ENCODE results near the gene ADIPOQ. TPM values are rescaled to one million over a fixed set of nuclear protein-coding genes. Genes with fewer than 3 reads are reported as not detected.

Gene ADIPOQ
- total and polyA plus RNA-seq, 2 of the 13 experiments (the other 11 are each of a cell fraction or from before 2014, with no cell fraction given) = not detected

GRCh38 chr3:186883686-186884058 is 41.2 kb downstream of the ADIPOQ start:
- CTCF ChIA-PET (ENCODE audit: low intra/inter-chr PET ratio, low total read pairs) = no interaction called here
- TF ChIP-seq U2AF1 (optimal IDR thresholded peaks at IDR 0.05; ENCODE audit: low read depth, low read length) = no peak
- no peak for TF ChIP-seq ZIK1 (CRISPR knock-in tag; IDR thresholded peaks at IDR 0.05; ENCODE audit: borderline replicate concordance, low read depth)
- TF ChIP-seq EZH2 (conservative IDR thresholded peaks at IDR 0.05; ENCODE audit: low read depth, low read length) = no peak
- no peak for TF ChIP-seq MED1 (CRISPR knock-in tag; IDR thresholded peaks at IDR 0.05)
- TF ChIP-seq ZNF549 (CRISPR knock-in tag; IDR thresholded peaks at IDR 0.05) = no peak
- TF ChIP-seq THAP9 (CRISPR knock-in tag; IDR thresholded peaks at IDR 0.05; ENCODE audit: borderline replicate concordance) = no peak
- no peak for TF ChIP-seq ZNF136 (CRISPR knock-in tag; IDR thresholded peaks at IDR 0.05; ENCODE audit: low read depth)
- no peak for TF ChIP-seq CCAR2 (optimal IDR thresholded peaks at IDR 0.05; ENCODE audit: low read depth, low read length)
- no peak for TF ChIP-seq PREB (CRISPR knock-in tag; IDR thresholded peaks at IDR 0.05)
- TF ChIP-seq CEBPB (IDR thresholded peaks at IDR 0.05; ENCODE audit: borderline replicate concordance, low read depth, low read length) = no peak
- no peak for TF ChIP-seq AGO1 (IDR thresholded peaks at IDR 0.05; ENCODE audit: low read depth, low read length, poor library complexity, severe bottlenecking)
- TF ChIP-seq HMGXB3 (CRISPR knock-in tag; IDR thresholded peaks at IDR 0.05; ENCODE audit: borderline replicate concordance) = no peak

More at GRCh38 chr3:186883686-186884058, 41.2 kb downstream of the ADIPOQ start:
- in situ Hi-C loops (cut with HindIII; ENCODE audit: extremely low pct_ligation_motif_present, low pct_unique_long_range_greater_than_20kb) = no loop called here
- FAIRE-seq = no peak
- no peak overlapping the region for H3K9ac ChIP-seq (ENCODE audit: insufficient read depth, low read depth, low read length)
- peaks cover 2 to 6% of the 10 kb centered on the region in 2 experiments; a peak in 1 of 5 replicates for H3K27me3 ChIP-seq (ENCODE audit: control insufficient read depth in 1 of 2, insufficient read depth in 2 of 2, low read length in 2 of 2)
- H3K4me1 ChIP-seq (ENCODE audit: insufficient read depth, low read length) = peaks cover 10% of the 10 kb centered on the region; the same call in 1 of the 2 replicates
- no TSS peak for BruUV-seq (replicated peaks)
- POLR2A ChIA-PET = no interaction called here
- intact Hi-C loops (cut with micrococcal nuclease; ENCODE audit: unreplicated experiment) = no loop called here
- H3K4me3 ChIP-seq (replicated peaks in 1 of 3; ENCODE audit: insufficient read depth in 1 of 3, low read depth in 2 of 3, low read length in 3 of 3) = no peak overlapping the region
- no peak for DNase-seq (ENCODE audit: low spot score)
- WGBS (ENCODE audit: low lambda C conversion rate) = 73% methylated on average over 1 of the region's 1 CpG
- no peaks in the 10 kb centered on the region for H4K20me1 ChIP-seq (ENCODE audit: insufficient read depth, low read length)
- H3K4me2 ChIP-seq (ENCODE audit: low read depth, low read length) = no peak overlapping the region
- ATAC-seq = no peak
- no peaks in the 10 kb centered on the region for H3K79me2 ChIP-seq (ENCODE audit: insufficient read depth, low read length)
- no peaks in the 10 kb centered on the region for H3K36me3 ChIP-seq (replicated peaks in 1 of 2; ENCODE audit: control insufficient read depth in 1 of 2, insufficient read depth in 2 of 2, low read length in 2 of 2)
- no peak overlapping the region for H2AFZ ChIP-seq (ENCODE audit: low read length)
- H3K27ac ChIP-seq (ENCODE audit: extremely low read length, insufficient read depth, low read length) = no peak overlapping the region
- H3K9me3 ChIP-seq (ENCODE audit: low read length) = no peaks in the 10 kb centered on the region
